ENCODE measurements around the gene PITX1.

DNA sequence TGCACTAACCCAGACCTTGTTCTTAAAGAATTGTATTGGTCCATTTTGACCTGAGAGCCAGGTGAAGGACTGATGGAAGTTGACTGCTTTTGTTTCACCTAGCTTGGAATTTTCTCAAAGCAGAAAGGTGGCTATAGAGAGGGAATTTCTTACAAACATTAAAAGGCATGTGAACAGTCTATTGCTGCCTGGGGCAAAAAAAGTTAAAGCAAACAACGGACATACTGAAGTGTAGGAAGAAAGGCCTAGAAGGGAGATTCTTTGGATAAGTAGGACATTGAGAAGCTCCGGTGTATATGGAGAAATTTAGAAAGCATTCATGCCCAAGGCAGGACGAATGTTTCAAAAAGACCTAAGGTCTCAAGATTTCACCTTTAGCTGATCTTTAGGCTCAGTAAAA is 54.6 kb downstream of the PITX1 start:
- TF ChIP-seq EZH2 (IDR thresholded peaks at IDR 0.05; ENCODE audit: borderline replicate concordance, insufficient read depth, low read depth, low read length, poor library complexity, severe bottlenecking) = no peak
- no peak for TF ChIP-seq CTCF (IDR thresholded peaks at IDR 0.05)
